HG03432 (cell line): ENCODE results near the gene UNC80.

Experiments
- ATAC-seq: cut with Tn5 transposase; IDR thresholded peaks from one replicate; pipeline ENCODE4 v1.9.1; 2021; ENCODE audit warnings: mild to moderate bottlenecking, moderate library complexity; ENCODE audit not compliant: unreplicated experiment

The UNC80 gene

GRCh38 chr2:209965723-209966122 is 194.1 kb downstream of the UNC80 start:
- ATAC-seq = no peak

- ATAC-seq = no peak
Observed at GRCh38 chr2:209969692-209970091, 198.1 kb downstream of the UNC80 start.

DNA sequence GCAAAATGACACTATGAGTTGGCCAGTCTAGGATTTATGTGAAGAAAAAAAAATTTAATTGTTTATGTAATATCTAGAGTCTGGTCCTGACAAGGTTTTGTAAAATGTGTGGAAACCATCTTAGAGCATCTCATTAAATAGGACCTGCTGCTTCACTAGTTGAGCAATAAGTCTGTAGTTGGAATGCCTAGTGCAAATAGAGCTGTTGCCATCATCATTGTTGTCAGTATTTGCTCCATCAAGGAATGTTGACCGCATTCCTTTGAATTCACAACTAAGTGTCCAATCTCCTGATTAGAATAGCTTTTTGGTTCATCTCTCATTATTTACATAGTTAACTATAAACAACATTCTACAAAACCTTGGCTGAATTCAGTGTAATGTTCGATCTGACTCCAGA is 198.6 kb downstream of the UNC80 start:
- ATAC-seq = no peak

GRCh38 chr2:209970711-209971110 is 199.1 kb downstream of the UNC80 start:
- ATAC-seq = no peak

GRCh38 chr2:209973328-209973727 is 201.7 kb downstream of the UNC80 start:
- no peak for ATAC-seq

DNA sequence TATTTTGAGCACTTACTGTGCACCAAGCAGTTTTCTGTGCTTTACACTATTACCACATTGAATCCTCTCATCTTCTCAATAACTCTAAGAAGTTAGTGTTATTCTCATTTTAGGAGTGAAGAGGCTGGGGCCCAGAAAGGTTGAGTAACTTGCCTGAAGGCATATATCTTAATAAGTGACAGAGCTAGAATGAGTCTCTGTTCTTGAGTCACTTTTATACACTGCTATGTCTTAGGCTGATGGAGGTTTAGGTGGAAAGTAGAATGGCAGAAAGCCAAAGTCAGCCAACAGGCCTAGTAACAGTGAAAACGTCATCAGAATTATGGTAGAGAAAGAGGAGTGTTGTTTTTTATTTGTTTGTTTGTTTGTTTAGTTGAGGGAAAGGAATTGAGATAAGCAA is 202.9 kb downstream of the UNC80 start:
- ATAC-seq = no peak

- ATAC-seq = peak; percentile 80
Observed at GRCh38 chr2:209976698-209977385, 205.2 kb downstream of the UNC80 start.

- ATAC-seq = peak; percentile 62
Observed at GRCh38 chr2:209977386-209978239, 206.0 kb downstream of the UNC80 start.

DNA sequence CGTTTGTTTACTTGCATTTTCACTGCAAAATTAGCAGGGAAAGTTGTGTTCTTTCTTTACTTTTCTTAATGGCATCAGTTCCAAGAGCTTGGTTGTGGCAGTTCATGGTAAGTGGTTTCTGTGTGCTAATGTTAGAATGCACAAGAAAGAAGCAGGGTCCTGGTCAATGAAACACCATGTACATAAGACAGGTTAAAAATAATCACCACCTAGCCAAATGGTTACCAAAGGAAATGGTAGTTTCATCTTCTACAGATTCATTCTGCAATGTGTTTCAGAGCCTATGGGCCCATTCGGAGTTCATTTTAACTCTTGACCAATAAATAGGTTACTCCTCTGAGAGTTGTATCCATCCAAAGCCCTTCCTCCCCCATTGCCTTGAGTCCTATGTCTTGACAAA is 212.7 kb downstream of the UNC80 start:
- ATAC-seq = no peak

- ATAC-seq = no peak
Observed at GRCh38 chr2:209985874-209986273, 214.2 kb downstream of the UNC80 start.

DNA sequence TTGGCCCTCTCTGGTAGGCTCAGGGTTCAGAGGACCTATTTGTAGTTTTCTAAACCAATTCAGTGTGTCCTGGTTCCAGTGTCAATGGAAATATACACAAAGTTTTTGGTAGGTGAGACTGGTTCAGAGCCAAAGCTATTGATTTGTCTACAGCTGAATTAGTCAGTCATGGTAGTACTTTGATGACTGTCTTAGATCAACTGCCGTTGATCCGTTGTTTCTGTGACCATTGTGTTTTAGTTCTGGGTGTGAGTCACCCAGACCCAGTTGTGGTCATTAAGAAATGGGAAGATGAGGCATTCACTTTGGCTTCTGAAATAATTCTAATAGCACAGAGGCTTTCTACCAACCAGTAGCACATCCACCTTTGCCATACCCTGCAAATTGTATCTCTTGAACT is 214.8 kb downstream of the UNC80 start:
- ATAC-seq = no peak

- ATAC-seq = peak; percentile 74
Observed at GRCh38 chr2:209988010-209988409, 216.4 kb downstream of the UNC80 start.

DNA sequence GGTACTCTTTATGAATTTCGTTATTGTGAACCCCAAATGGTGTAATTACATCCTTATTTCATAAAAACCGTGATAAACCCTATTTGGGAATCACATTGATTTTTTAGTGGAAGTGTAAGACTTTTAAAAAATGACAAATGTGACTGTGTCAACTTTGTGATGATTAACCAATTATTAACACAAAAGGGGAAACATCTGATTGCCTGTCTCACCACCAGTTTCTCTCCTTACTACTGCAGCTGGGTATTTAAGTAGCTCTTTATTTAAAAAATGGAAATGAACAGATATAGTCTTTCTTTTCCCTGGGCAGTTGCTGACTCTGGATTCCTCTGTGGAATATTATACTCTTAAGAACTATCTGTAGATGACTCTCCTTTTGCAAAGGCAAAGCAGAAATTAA is 219.2 kb downstream of the UNC80 start:
- ATAC-seq = no peak

DNA sequence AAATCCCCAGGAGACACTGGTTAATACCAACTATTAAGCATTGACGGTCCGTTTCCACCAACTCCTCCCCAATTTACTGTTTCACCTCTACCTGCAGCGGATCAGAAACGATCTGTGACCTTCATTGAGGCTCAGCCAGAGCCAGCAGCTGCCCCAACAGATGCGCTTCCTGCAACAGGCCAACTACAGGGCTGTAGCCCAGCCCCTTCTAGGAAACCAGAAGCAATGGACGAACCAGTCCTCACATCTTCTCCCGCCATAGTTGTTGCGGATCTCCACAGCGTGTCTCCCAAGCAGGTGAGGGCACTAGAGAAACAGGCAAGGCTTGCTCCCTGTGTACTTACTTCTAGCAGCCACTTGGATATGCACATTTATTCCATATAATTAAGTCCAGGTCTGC is 222.3 kb downstream of the UNC80 start:
- no peak for ATAC-seq

DNA sequence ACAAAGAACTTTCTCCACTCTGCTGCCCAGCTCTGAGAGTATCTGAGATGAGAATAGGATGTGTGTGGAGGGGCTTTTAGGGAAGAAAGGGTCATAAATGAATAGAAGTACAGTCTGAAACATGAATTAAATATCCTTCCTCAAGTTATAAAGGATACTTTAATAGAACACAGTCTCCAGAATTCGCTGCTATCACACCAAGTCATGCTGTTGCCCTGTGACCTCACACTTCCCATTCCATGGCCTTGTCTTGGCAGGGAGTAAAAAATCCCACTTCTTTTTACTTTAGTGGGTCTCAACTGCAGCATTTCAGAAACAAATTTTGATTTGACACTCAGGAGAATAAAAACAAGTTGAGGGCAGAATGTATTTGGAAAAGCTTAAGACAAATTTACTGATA is 227.0 kb downstream of the UNC80 start:
- no peak for ATAC-seq

DNA sequence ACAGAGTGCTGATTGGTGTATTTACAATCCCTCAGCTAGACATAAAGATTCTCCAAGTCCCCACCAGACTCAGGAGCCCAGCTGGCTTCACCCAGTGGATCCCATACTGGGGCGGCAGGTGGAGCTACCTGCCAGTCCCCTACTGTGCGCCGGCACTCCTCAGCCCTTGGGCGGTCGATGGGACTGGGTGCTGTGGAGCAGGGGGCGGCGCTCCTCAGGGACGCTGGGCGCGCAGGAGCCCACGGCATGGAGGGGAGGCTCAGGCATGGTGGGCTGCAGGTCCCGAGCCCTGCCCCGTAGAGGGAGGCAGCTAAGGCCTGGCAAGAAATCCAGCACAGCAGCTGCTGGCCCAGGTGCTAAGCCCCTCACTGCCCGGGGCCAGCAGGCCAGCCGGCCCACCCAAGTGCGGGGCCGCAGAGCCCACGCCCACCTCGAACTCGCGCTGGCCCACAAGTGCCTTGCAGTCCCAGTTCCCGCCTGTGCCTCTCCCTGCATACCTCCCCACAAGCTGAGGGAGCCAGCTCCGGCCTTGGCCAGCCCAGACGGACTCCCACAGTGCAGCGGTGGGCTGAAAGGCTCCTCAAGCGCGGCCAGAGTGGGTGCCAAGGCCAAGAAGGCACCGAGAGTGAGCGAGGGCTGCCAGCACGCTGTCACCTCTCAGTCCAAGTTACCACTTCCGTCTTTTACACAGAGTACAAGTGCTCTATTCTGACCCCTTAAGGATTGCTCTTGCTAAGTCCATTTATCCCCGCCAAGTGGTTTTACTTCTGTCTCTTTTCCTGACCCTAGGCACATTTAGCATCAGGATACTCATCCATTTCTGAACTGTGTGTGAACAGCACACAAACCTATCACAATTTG is 229.1 kb downstream of the UNC80 start:
- ATAC-seq = no peak

- ATAC-seq = peak; percentile 100
Observed at GRCh38 chr2:210002158-210003157, 230.8 kb downstream of the UNC80 start, which contains the start of gene RPE. RPE (plus strand) TSS chr2:210002638; CDS start chr2:210002662, 24 bp downstream.

GRCh38 chr2:210003359-210003758 is 231.7 kb downstream of the UNC80 start:
- no peak for ATAC-seq

DNA sequence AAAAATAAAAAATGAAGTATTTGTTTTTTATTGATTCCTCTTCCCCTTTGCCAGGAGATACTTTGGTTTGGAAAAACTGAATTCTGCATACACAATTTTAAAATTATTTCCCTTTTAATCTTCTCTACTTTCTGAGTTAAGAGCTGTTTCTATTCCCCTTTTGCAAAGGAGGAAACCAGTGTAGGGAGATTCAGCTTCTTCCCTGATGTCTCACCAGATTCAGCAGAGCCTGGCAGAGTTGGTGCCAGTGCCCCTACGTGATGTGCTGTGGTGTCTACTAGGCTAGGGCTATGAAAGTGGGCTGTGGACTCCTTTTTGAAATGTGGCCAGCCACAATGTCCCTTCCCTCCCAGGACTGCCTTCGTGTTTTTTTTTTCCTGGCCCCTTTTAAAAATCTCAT is 233.2 kb downstream of the UNC80 start:
- no peak for ATAC-seq

DNA sequence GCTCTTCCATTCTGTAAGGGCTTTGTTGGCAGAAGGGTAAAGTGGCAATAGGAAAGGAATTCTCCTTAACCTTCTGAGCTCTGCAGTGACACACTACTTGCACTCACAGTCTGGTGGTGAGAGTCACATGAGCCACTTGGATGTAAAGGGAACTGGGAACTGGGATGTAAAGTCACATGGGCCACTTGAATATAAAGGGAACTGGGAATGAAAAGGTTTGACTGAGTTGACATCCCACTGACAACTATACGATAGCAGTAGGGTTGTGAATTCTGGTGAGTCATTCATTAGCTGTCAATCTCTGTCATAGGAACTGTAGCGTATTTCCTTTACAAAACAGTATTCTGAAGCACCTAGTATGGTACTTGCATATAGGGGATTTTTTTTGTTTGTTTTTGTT is 236.3 kb downstream of the UNC80 start:
- no peak for ATAC-seq
